Activated naive CD4-positive, alpha-beta T cell treated with anti-CD3 and anti-CD28 coated beads for 36 hours (primary cell): Measurements from ENCODE around the gene RPS6KB2. TPM values are rescaled to one million over a fixed set of nuclear protein-coding genes. Genes with fewer than 3 reads are reported as not detected.

Experiments used
- total RNA-seq, 2 experiments: library from RNA; stranded (reverse); gene quantifications; one replicate each; pipeline ENCODE4 v1.2.3, GENCODE V29; 2021

Gene RPS6KB2
- total RNA-seq, 2 experiments from 2014 or later = 50.7 to 51.2 TPM

Other genes starting within 250 kb of the RPS6KB2 start
- gene GRK2, start 162.0 kb upstream of the RPS6KB2 start, total RNA-seq = 100 to 1,000 TPM; 293 to 295 TPM
- gene ANKRD13D, start 139.2 kb upstream of the RPS6KB2 start, total RNA-seq = 10 to 100 TPM; 56.2 to 61.9 TPM
- gene SSH3, start 125.0 kb upstream of the RPS6KB2 start, total RNA-seq = 1 to 10 TPM; 4.1 to 5.4 TPM
- 10 to 100 TPM; 40.7 to 42.0 TPM for gene POLD4, start 74.9 kb upstream of the RPS6KB2 start, total RNA-seq
- not detected for gene CLCF1, start 54.9 kb upstream of the RPS6KB2 start, total RNA-seq
- gene RAD9A, start 36.5 kb upstream of the RPS6KB2 start, total RNA-seq = 10 to 100 TPM; 29.5 to 30.7 TPM
- gene PPP1CA, start 26.6 kb upstream of the RPS6KB2 start, total RNA-seq = 100 to 1,000 TPM; 202 to 204 TPM
- 10 to 100 TPM; 73.7 to 81.4 TPM for gene TBC1D10C, start 24.4 kb upstream of the RPS6KB2 start, total RNA-seq
- gene CARNS1, start 12.8 kb upstream of the RPS6KB2 start, total RNA-seq = 1 to 10 TPM in 1 of 2 experiments, under 1 TPM in 1; 0.91 to 2.0 TPM
- gene PTPRCAP, start 9.2 kb downstream of the RPS6KB2 start, total RNA-seq = 10 to 100 TPM; 56.8 to 62.4 TPM
- gene CORO1B, start 15.0 kb downstream of the RPS6KB2 start, total RNA-seq = 100 to 1,000 TPM; 298 to 305 TPM
- not detected for gene GPR152, start 24.2 kb downstream of the RPS6KB2 start, total RNA-seq
- gene CABP4, start 26.9 kb downstream of the RPS6KB2 start, total RNA-seq = 1 to 10 TPM; 1.4 to 2.3 TPM
- 10 to 100 TPM; 52.6 to 56.1 TPM for gene TMEM134, start 40.8 kb downstream of the RPS6KB2 start, total RNA-seq
- 100 to 1,000 TPM; 163 to 166 TPM for gene AIP, start 54.5 kb downstream of the RPS6KB2 start, total RNA-seq
- 100 to 1,000 TPM; 112 to 127 TPM for gene PITPNM1, start 76.9 kb downstream of the RPS6KB2 start, total RNA-seq
- 10 to 100 TPM; 53.7 to 55.1 TPM for gene CDK2AP2, start 79.7 kb downstream of the RPS6KB2 start, total RNA-seq
- not detected for gene CABP2, start 95.0 kb downstream of the RPS6KB2 start, total RNA-seq
- 100 to 1,000 TPM; 398 to 403 TPM for gene GSTP1, start 155.3 kb downstream of the RPS6KB2 start, total RNA-seq
- gene NDUFV1, start 178.4 kb downstream of the RPS6KB2 start, total RNA-seq = 100 to 1,000 TPM; 347 to 356 TPM
- 10 to 100 TPM; 29.7 to 30.4 TPM for gene NUDT8, start 201.4 kb downstream of the RPS6KB2 start, total RNA-seq
- not detected for gene TBX10, start 211.3 kb downstream of the RPS6KB2 start, total RNA-seq
- gene ACY3, start 222.2 kb downstream of the RPS6KB2 start, total RNA-seq = not detected
- not detected for gene ALDH3B2, start 246.1 kb downstream of the RPS6KB2 start, total RNA-seq